K562 (cell line): ENCODE data around the gene GPR15. TPM values are rescaled to one million over a fixed set of nuclear protein-coding genes. Genes with fewer than 3 reads are reported as not detected.

ENCODE experiments used
- ATAC-seq: fragments of 200-7000 bp; cut with Tn5 transposase; 3 replicates; pipeline ENCODE4 v1.9.1; 2020; ENCODE audit warnings: moderate library complexity
- BruUV-seq: library from RNA; stranded (reverse); fragments of 400-500 nt; replicated peaks from 2 replicates; lab custom pipeline; 2021; lab: Mats Ljungman, UMichigan
- CTCF ChIA-PET: fragments of 300-600 bp; formaldehyde crosslinking; extraction: SDS; loops from one replicate; lab custom pipeline; 2021; ENCODE audit warnings: low intra/inter-chr PET ratio; lab: Yijun Ruan, JAX
- POLR2A ChIA-PET: fragments of 300-600, 350-650 bp; sonication (Branson Sonifier 250); formaldehyde crosslinking; extraction: SDS; loops from one replicate; lab custom pipeline; 2021; ENCODE audit warnings: antibody characterized with exemption, inconsistent platforms; lab: Yijun Ruan, JAX
- DNase-seq, 4 experiments: peaks; one replicate each; pipeline versions ENCODE4 v3.0.0 to v3.0.0-alpha.2; 2011 to 2018; ENCODE audit warnings: low spot score in 3 of 4, mixed read lengths in 3 of 4; ENCODE audit errors: extremely low read depth in 1 of 4
- FAIRE-seq: peaks from 2 replicates; lab custom pipeline; 2011; peaks lifted over from hg19 to GRCh38; lab: Jason Lieb, UNC
- H2AFZ ChIP-seq: 2 replicates; pipeline ENCODE4 v1.6.0; 2011; ENCODE audit warnings: low read depth, low read length, control low read depth, inconsistent platforms
- H3K27ac ChIP-seq: fragments of 200-600 bp; 3 replicates; pipeline ENCODE4 v1.8.0; 2011; ENCODE audit warnings: low read depth, mild to moderate bottlenecking, control low read depth, inconsistent platforms, low read length, moderate library complexity, mixed read lengths; ENCODE audit errors: extremely low read depth
- H3K27me3 ChIP-seq, 2 experiments: fragments of 300-600 bp in 1 of 2; 2 replicates in 1 of 2; 3 replicates in 1 of 2; pipeline versions ENCODE4 v1.6.0 to v1.8.0; 2011; ENCODE audit warnings: inconsistent platforms in 2 of 2, low read length in 2 of 2, mild to moderate bottlenecking in 1 of 2, mixed read lengths in 1 of 2, moderate library complexity in 1 of 2; ENCODE audit not compliant: control insufficient read depth in 2 of 2, insufficient read depth in 2 of 2
- H3K36me3 ChIP-seq: fragments of 300-600 bp; 3 replicates; pipeline ENCODE4 v1.8.0; 2011; ENCODE audit warnings: mild to moderate bottlenecking, low read length, inconsistent platforms; ENCODE audit not compliant: control insufficient read depth, insufficient read depth
- H3K4me1 ChIP-seq, 2 experiments: fragments of 200-600 bp in 1 of 2; replicated peaks in 1 of 2; 2 replicates in 1 of 2; 3 replicates in 1 of 2; pipeline versions ENCODE4 v1.5.1 to v1.8.0; 2011; ENCODE audit warnings: inconsistent platforms in 2 of 2, low read length in 2 of 2, mild to moderate bottlenecking in 1 of 2, mixed read lengths in 1 of 2, moderate library complexity in 1 of 2; ENCODE audit not compliant: control insufficient read depth in 2 of 2, insufficient read depth in 2 of 2
- H3K4me2 ChIP-seq: 2 replicates; pipeline ENCODE4 v1.6.1; 2011; ENCODE audit warnings: low read length, control low read depth, inconsistent platforms, mixed read lengths; ENCODE audit not compliant: insufficient read depth
- H3K4me3 ChIP-seq: fragments of 200-600 bp; sonication (generic), shearing (Covaris generic); 2 replicates; pipeline ENCODE4 v1.5.1; 2016; ENCODE audit warnings: control low read depth, inconsistent platforms
- H3K79me2 ChIP-seq: fragments of 200-600 bp; 3 replicates; pipeline ENCODE4 v1.8.0; 2011; ENCODE audit warnings: low read length, inconsistent platforms; ENCODE audit not compliant: control insufficient read depth, insufficient read depth
- H3K9ac ChIP-seq, 2 experiments: 2 replicates each; pipeline versions ENCODE4 v1.6.0 to v1.6.1; 2011; ENCODE audit warnings: low read depth in 2 of 2, low read length in 2 of 2, control low read depth in 1 of 2, inconsistent platforms in 1 of 2, mild to moderate bottlenecking in 1 of 2, mixed read lengths in 1 of 2; ENCODE audit not compliant: insufficient read depth in 1 of 2
- H3K9me1 ChIP-seq: one replicate; pipeline ENCODE4 v1.6.0; 2011; ENCODE audit warnings: inconsistent platforms, mild to moderate bottlenecking, low read length, moderate library complexity; ENCODE audit not compliant: control insufficient read depth, insufficient read depth
- H3K9me3 ChIP-seq: replicated peaks from 2 replicates; pipeline ENCODE4 v1.5.1; 2011; ENCODE audit warnings: low read depth, low read length, inconsistent platforms; ENCODE audit not compliant: control insufficient read depth, insufficient read depth
- H4K20me1 ChIP-seq: replicated peaks from 2 replicates; pipeline ENCODE4 v1.6.1; 2011; ENCODE audit warnings: low read length, inconsistent platforms, mixed read lengths; ENCODE audit not compliant: control insufficient read depth, insufficient read depth
- GATAD2B ChIP-seq: fragments of 450-650 bp; IDR thresholded peaks from 2 replicates; pipeline ENCODE4 v1.6.1; 2017; ENCODE audit warnings: mild to moderate bottlenecking, borderline replicate concordance
- GTF2F1 ChIP-seq: IDR thresholded peaks from 2 replicates; pipeline ENCODE4 v1.6.1; 2011; ENCODE audit warnings: low read depth, low read length, improper control_type of control experiment
- KAT2B ChIP-seq: IDR thresholded peaks from one replicate; pipeline ENCODE4 v1.6.1; 2012; ENCODE audit warnings: low read depth, mild to moderate bottlenecking, control low read depth, inconsistent platforms, low read length, moderate library complexity
- MAFG ChIP-seq: fragments of 450-650 bp; conservative IDR thresholded peaks from 2 replicates; pipeline ENCODE4 v1.6.1; 2016; ENCODE audit warnings: missing genetic modification characterization, missing compliant biosample characterization
- NUFIP1 ChIP-seq: fragments of 450-650 bp; IDR thresholded peaks from 2 replicates; pipeline ENCODE4 v1.6.1; 2018; ENCODE audit not compliant: partially characterized antibody
- POLR2H ChIP-seq: IDR thresholded peaks from 2 replicates; pipeline ENCODE4 v1.6.1; 2016; ENCODE audit warnings: missing genetic modification characterization, low read depth, mild to moderate bottlenecking, control low read depth, missing compliant biosample characterization, moderate library complexity
- PPARD ChIP-seq: fragments of 250-450 bp; sonication (Bioruptor Pico); IDR thresholded peaks from 2 replicates; pipeline ENCODE4 v1.8.0; 2022; ENCODE audit warnings: inconsistent platforms, mild to moderate bottlenecking, moderate library complexity
- ZC3H11A ChIP-seq: IDR thresholded peaks from 2 replicates; pipeline ENCODE4 v1.6.1; 2012; ENCODE audit warnings: low read depth, low read length, improper control_type of control experiment
- ZNF121 ChIP-seq: sonication (generic); formaldehyde crosslinking; conservative IDR thresholded peaks from 2 replicates; pipeline ENCODE4 v1.8.0; 2022; ENCODE audit warnings: missing genetic modification reagents
- ZNF316 ChIP-seq: fragments of 450-650 bp; IDR thresholded peaks from 2 replicates; pipeline ENCODE4 v1.6.1; 2016
- ZNF408 ChIP-seq: fragments of 250-450 bp; sonication (Bioruptor Pico); IDR thresholded peaks from 2 replicates; pipeline ENCODE4 v1.4.0; 2020; ENCODE audit warnings: low read depth, mild to moderate bottlenecking, moderate library complexity
- ZNF583 ChIP-seq: fragments of 250-450 bp; sonication (Bioruptor Pico); IDR thresholded peaks from 2 replicates; pipeline ENCODE4 v1.4.0; 2020
- ZNF740 ChIP-seq, 3 experiments: fragments of 200-800 bp in 1 of 3; sonication (Bioruptor generic) in 1 of 3; sonication (generic) in 1 of 3; formaldehyde crosslinking in 1 of 3; IDR thresholded peaks; 2 replicates each; pipeline versions ENCODE4 v1.6.1 to v1.8.0; 2016 to 2022; ENCODE audit warnings: mild to moderate bottlenecking in 2 of 3, missing compliant biosample characterization in 2 of 3, missing genetic modification characterization in 2 of 3, missing genetic modification reagents in 1 of 3
- WGBS: fragments of 100-300 bp; shearing (Covaris generic); methylation state at CpG from one replicate; pipeline ENCODE4 v1.1.6; 2016; ENCODE audit warnings: low coverage, mixed read lengths; ENCODE audit not compliant: insufficient coverage; ENCODE audit errors: missing lambda C conversion rate; 5-methylcytosine and 5-hydroxymethylcytosine counted together
- in situ Hi-C: fragments of 300-500 bp; cut with MboI; formaldehyde crosslinking; loops from 4 replicates; pipeline ENCODE4 v1.15.0; 2018; ENCODE audit warnings: inconsistent platforms, mixed read lengths
- intact Hi-C: fragments of 100-400 bp; cut with micrococcal nuclease; formaldehyde crosslinking; loops from 2 replicates; pipeline ENCODE4 v1.14.2; 2022
- polyA plus RNA-seq, 8 experiments: library from polyadenylated mRNA; depleted of rRNA in 4 of 8; stranded (reverse) in 5 of 8; unstranded in 3 of 8; fragments of >200 nt; fragmentation: Nextera tagmentation in 2 of 8; fragmentation: Illumina TruSeq in 1 of 8; extraction: Ambion mirVana in 2 of 8; extraction: Trizol in 1 of 8; gene quantifications; 2 replicates each; pipeline versions ENCODE4 v1.2.1 to v1.2.3, GENCODE V29; 2011 to 2014; ENCODE audit warnings: inconsistent platforms in 1 of 8, missing spikeins in 1 of 8
- total RNA-seq, 7 experiments: library from RNA; depleted of rRNA in 6 of 7; stranded (reverse); fragments of >200 nt in 6 of 7; fragmentation: Illumina TruSeq in 2 of 7; extraction: Trizol in 2 of 7; gene quantifications; 2 replicates each; pipeline versions ENCODE4 v1.2.1 to v1.2.3, GENCODE V29; 2011 to 2021; ENCODE audit warnings: low replicate concordance in 1 of 7

GPR15 gene
- total and polyA plus RNA-seq, 9 of the 15 experiments (the other 6 are each of a cell fraction or from before 2014, with no cell fraction given), result 0.13 TPM; not detected in 8

- Histone ChIP-seq H3K9me3 (no peaks in the 10 kb centered on the region), H3K36me3 (no peaks in the 10 kb centered on the region; the same call in 2 of the 3 replicates), H3K79me2 (no peaks in the 10 kb centered on the region), H3K9me1 (no peaks in the 10 kb centered on the region), H3K4me1 (peaks cover 0 to 20% of the 10 kb centered on the region in 2 experiments), H3K27me3 (no peaks in the 10 kb centered on the region), H4K20me1 (no peaks in the 10 kb centered on the region), H3K9ac (no peak overlapping the region), H3K27ac (no peak overlapping the region), H3K4me2 (no peak overlapping the region), H2AFZ (peak overlapping the region; percentile 50; the same call in 1 of the 2 replicates), H3K4me3 (no peak overlapping the region)
- DNase-seq, result no peak
- POLR2A ChIA-PET, result no interaction called here
- no TSS peak for BruUV-seq
- WGBS, result 34% methylated on average over 4 of the region's 4 CpGs
- peak; percentile 23 for FAIRE-seq
- CTCF ChIA-PET, result no interaction called here
- in situ Hi-C loops, result no loop called here
- no peak for ATAC-seq
- TF ChIP-seq ZC3H11A (no peak), KAT2B (no peak)
- intact Hi-C loops, result no loop called here
Observed at GRCh38 chr3:98557324-98558010, 25.7 kb downstream of the GPR15 start.

- 25% methylated on average over 6 of the region's 6 CpGs for WGBS
- H3K36me3 ChIP-seq, result no peaks in the 10 kb centered on the region; the same call in 2 of the 3 replicates
- H3K9ac ChIP-seq, result no peak overlapping the region
- no peak overlapping the region for H3K4me3 ChIP-seq
- no peaks in the 10 kb centered on the region for H3K79me2 ChIP-seq
- H3K4me1 ChIP-seq, result peaks cover 0 to 14% of the 10 kb centered on the region in 2 experiments
- ChIA-PET POLR2A (no interaction called here), CTCF (no interaction called here)
- no peaks in the 10 kb centered on the region for H3K9me3 ChIP-seq
- no peaks in the 10 kb centered on the region for H3K9me1 ChIP-seq
- no peaks in the 10 kb centered on the region for H3K27me3 ChIP-seq
- FAIRE-seq (no peak), ATAC-seq (no peak), DNase-seq (no peak)
- no peaks in the 10 kb centered on the region for H4K20me1 ChIP-seq
- in situ Hi-C loops, result no loop called here
- H2AFZ ChIP-seq, result no peak overlapping the region
- intact Hi-C loops, result no loop called here
- no peak overlapping the region for H3K4me2 ChIP-seq
- no TSS peak for BruUV-seq
- H3K27ac ChIP-seq, result no peak overlapping the region
- TF ChIP-seq ZNF740 (CRISPR knock-in tag; IDR thresholded peaks at IDR 0.05) (no peak), ZNF740 (tag; IDR thresholded peaks at IDR 0.05) (no peak), NUFIP1 (no peak), PPARD (CRISPR knock-in tag) (no peak), POLR2H (tag) (no peak), ZNF408 (CRISPR knock-in tag) (no peak), GTF2F1 (no peak), ZNF583 (no peak), GATAD2B (no peak), MAFG (no peak), ZNF316 (no peak), ZNF121 (CRISPR knock-in tag) (no peak)
Observed at GRCh38 chr3:98558100-98558827, 26.5 kb downstream of the GPR15 start.
